RWPE2 (cell line): ENCODE data around the gene ATF6B.

Experiments
- ATAC-seq: fragments of 200-7000 bp; cut with Tn5 transposase; 3 replicates; pipeline ENCODE4 v1.9.1; 2021; ENCODE audit warnings: low read depth
- DNase-seq: peaks from one replicate; pipeline ENCODE4 v3.0.0-alpha.2; 2020; ENCODE audit warnings: low spot score
- H3K27ac ChIP-seq: fragments of 450-650 bp; 2 replicates; pipeline ENCODE4 v1.5.1; 2017; ENCODE audit warnings: mild to moderate bottlenecking; ENCODE audit not compliant: poor library complexity, severe bottlenecking
- H3K27me3 ChIP-seq: fragments of 250-450 bp; sonication (Bioruptor Pico); 2 replicates; pipeline ENCODE4 v1.5.1; 2021; ENCODE audit warnings: mild to moderate bottlenecking, moderate library complexity; ENCODE audit not compliant: insufficient read depth, poor library complexity, severe bottlenecking
- H3K36me3 ChIP-seq: fragments of 250-450 bp; sonication (Bioruptor Pico); 2 replicates; pipeline ENCODE4 v1.5.1; 2020; ENCODE audit warnings: low read depth, mild to moderate bottlenecking, moderate library complexity
- H3K4me1 ChIP-seq: fragments of 250-450 bp; sonication (Bioruptor Pico); 2 replicates; pipeline ENCODE4 v1.5.1; 2021; ENCODE audit warnings: mild to moderate bottlenecking, moderate library complexity; ENCODE audit not compliant: insufficient read depth, poor library complexity, severe bottlenecking
- H3K4me3 ChIP-seq: fragments of 250-450 bp; sonication (Bioruptor Pico); 2 replicates; pipeline ENCODE4 v1.5.1; 2021; ENCODE audit warnings: mild to moderate bottlenecking, moderate library complexity; ENCODE audit not compliant: severe bottlenecking
- H3K9me3 ChIP-seq: fragments of 250-450 bp; sonication (Bioruptor Pico); 2 replicates; pipeline ENCODE4 v1.5.1; 2021; ENCODE audit warnings: mild to moderate bottlenecking, moderate library complexity; ENCODE audit not compliant: severe bottlenecking
- CTCF ChIP-seq: fragments of 450-650 bp; IDR thresholded peaks from one replicate; pipeline ENCODE4 v1.5.1; 2017; ENCODE audit warnings: mild to moderate bottlenecking, moderate library complexity; ENCODE audit not compliant: poor library complexity, severe bottlenecking

The ATF6B gene

GRCh38 chr6:32075781-32076180, 52.3 kb downstream of the ATF6B start:
- DNase-seq (no peak), ATAC-seq (no peak)
- Histone ChIP-seq H3K9me3 (no peaks in the 10 kb centered on the region), H3K27ac (peak overlapping the region; percentile 44), H3K4me3 (no peak overlapping the region), H3K36me3 (no peaks in the 10 kb centered on the region), H3K4me1 (peaks cover 21% of the 10 kb centered on the region), H3K27me3 (no peaks in the 10 kb centered on the region)
- no peak for TF ChIP-seq CTCF

DNA sequence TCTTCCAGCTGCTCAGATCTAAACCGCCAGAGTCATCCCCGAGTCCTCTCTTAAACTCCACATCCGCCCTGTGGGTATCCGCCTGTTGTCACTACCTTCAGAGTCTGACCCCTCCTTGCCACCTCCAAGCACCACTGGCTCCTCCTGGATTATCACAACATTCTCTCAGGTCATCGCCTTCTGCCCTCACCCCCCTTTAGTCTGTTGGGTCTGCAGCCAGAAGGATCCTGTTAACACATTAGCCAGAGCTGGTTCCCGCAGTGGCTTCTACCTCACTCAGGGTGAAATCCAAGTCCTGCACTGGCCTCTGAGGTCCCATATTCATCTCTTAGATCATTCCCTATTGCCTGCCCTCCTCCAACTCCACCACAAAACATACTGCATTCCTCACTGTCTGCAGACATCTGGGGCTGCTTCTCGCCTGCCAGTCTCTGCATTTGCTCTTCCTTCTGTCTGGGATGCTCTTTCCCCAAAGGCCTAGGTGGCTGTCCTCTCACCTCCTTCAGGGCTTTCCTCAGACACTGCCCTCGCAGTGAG, 53.0 kb downstream of the ATF6B start:
- DNase-seq (no peak), ATAC-seq (no peak)
- Histone ChIP-seq H3K27me3 (no peaks in the 10 kb centered on the region), H3K4me3 (no peak overlapping the region), H3K4me1 (peaks cover 18% of the 10 kb centered on the region), H3K27ac (no peak overlapping the region), H3K36me3 (no peaks in the 10 kb centered on the region), H3K9me3 (no peaks in the 10 kb centered on the region)
- TF ChIP-seq CTCF = no peak

GRCh38 chr6:32073613-32074012, 54.4 kb downstream of the ATF6B start:
- Histone ChIP-seq H3K36me3 (no peaks in the 10 kb centered on the region), H3K9me3 (no peaks in the 10 kb centered on the region), H3K4me3 (no peak overlapping the region), H3K4me1 (peaks cover 11% of the 10 kb centered on the region), H3K27me3 (no peaks in the 10 kb centered on the region), H3K27ac (no peak overlapping the region)
- no peak for TF ChIP-seq CTCF
- ATAC-seq (no peak), DNase-seq (peak; percentile 38)

GRCh38 chr6:32073101-32073500, 54.9 kb downstream of the ATF6B start:
- no peak overlapping the region for H3K27ac ChIP-seq
- H3K4me1 ChIP-seq = peaks cover 11% of the 10 kb centered on the region
- H3K4me3 ChIP-seq = no peak overlapping the region
- no peaks in the 10 kb centered on the region for H3K27me3 ChIP-seq
- no peak for DNase-seq
- no peaks in the 10 kb centered on the region for H3K36me3 ChIP-seq
- no peaks in the 10 kb centered on the region for H3K9me3 ChIP-seq
- no peak for ATAC-seq
- no peak for TF ChIP-seq CTCF

GRCh38 chr6:32070814-32071543, 57.1 kb downstream of the ATF6B start:
- Histone ChIP-seq H3K4me3 (no peak overlapping the region), H3K36me3 (no peaks in the 10 kb centered on the region), H3K27ac (no peak overlapping the region), H3K9me3 (no peaks in the 10 kb centered on the region), H3K4me1 (no peaks in the 10 kb centered on the region), H3K27me3 (no peaks in the 10 kb centered on the region)
- ATAC-seq = no peak
- peak; percentile 35 for DNase-seq
- no peak for TF ChIP-seq CTCF
